ENCODE data around the gene HSH2D.

HSH2D gene

GRCh38 chr19:16111160-16111908 lies 32.2 kb upstream of the HSH2D start, which contains the start of gene RAB8A:
RAB8A (plus strand) TSS chr19:16111889; CDS start chr19:16111902, 13 bp downstream.
- no peak for TF ChIP-seq REST (IDR thresholded peaks at IDR 0.05; ENCODE audit: insufficient read depth in 1 of 2, low read depth in 2 of 2, low read length in 2 of 2)
- no peak for TF ChIP-seq SIN3A (IDR thresholded peaks at IDR 0.05; ENCODE audit: borderline replicate concordance, insufficient read depth, low read length)
- no peak; the same call in 1 of the 2 replicates for TF ChIP-seq TAF1 (IDR thresholded peaks at IDR 0.05; ENCODE audit: borderline replicate concordance, insufficient read depth, low read length)
- TF ChIP-seq POLR2AphosphoS5 (IDR thresholded peaks at IDR 0.05; ENCODE audit: low read depth, low read length) = no peak
- peak; percentile 89 for TF ChIP-seq FOXP2 (optimal IDR thresholded peaks at IDR 0.05; ENCODE audit: borderline replicate concordance, extremely low read depth, extremely low read length, insufficient read depth)

GRCh38 chr19:16111909-16112752 lies 31.4 kb upstream of the HSH2D start:
- TF ChIP-seq SIN3A (IDR thresholded peaks at IDR 0.05; ENCODE audit: borderline replicate concordance, insufficient read depth, low read length) (no peak), FOXP2 (optimal IDR thresholded peaks at IDR 0.05; ENCODE audit: borderline replicate concordance, extremely low read depth, extremely low read length, insufficient read depth) (no peak), REST (IDR thresholded peaks at IDR 0.05; ENCODE audit: insufficient read depth in 1 of 2, low read depth in 2 of 2, low read length in 2 of 2) (no peak), POLR2AphosphoS5 (IDR thresholded peaks at IDR 0.05; ENCODE audit: low read depth, low read length) (peak; percentile 34; the same call in 1 of the 2 replicates), TAF1 (IDR thresholded peaks at IDR 0.05; ENCODE audit: borderline replicate concordance, insufficient read depth, low read length) (peak; percentile 91; the same call in 1 of the 2 replicates)

GRCh38 chr19:16112778-16113177 lies 30.7 kb upstream of the HSH2D start:
- TF ChIP-seq POLR2AphosphoS5 (IDR thresholded peaks at IDR 0.05; ENCODE audit: low read depth, low read length) (no peak), SIN3A (IDR thresholded peaks at IDR 0.05; ENCODE audit: borderline replicate concordance, insufficient read depth, low read length) (no peak), TAF1 (IDR thresholded peaks at IDR 0.05; ENCODE audit: borderline replicate concordance, insufficient read depth, low read length) (no peak), FOXP2 (optimal IDR thresholded peaks at IDR 0.05; ENCODE audit: borderline replicate concordance, extremely low read depth, extremely low read length, insufficient read depth) (no peak), REST (IDR thresholded peaks at IDR 0.05; ENCODE audit: insufficient read depth in 1 of 2, low read depth in 2 of 2, low read length in 2 of 2) (no peak)

DNA sequence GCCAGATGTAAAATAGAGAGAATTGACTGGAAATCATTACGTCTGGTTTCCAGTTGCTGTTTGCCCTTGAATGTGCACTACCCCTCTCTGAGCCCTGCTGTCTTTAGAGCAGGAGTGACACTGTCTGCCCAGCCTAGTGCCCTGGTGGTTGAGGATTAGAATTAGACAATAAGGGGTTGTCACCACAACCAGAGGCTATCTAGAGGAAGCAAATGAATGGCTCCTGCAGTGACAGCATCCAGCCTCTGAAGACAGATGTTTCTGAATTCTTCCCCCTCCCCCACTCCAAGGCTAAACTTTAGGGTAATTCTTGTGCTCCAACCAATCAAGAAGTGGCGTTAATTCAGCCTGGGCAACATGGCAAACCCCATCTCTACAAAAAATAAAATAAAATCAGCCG lies 29.8 kb upstream of the HSH2D start:
- no peak for TF ChIP-seq POLR2AphosphoS5 (IDR thresholded peaks at IDR 0.05; ENCODE audit: low read depth, low read length)
- no peak for TF ChIP-seq REST (IDR thresholded peaks at IDR 0.05; ENCODE audit: insufficient read depth in 1 of 2, low read depth in 2 of 2, low read length in 2 of 2)
